ENCODE results near the gene GNA15.
"Not testable (repeated sequence)": the region's sequence is repeated elsewhere in the genome, so short reads cannot be mapped to it uniquely, and the experiment has no call there.

GNA15 gene

DNA sequence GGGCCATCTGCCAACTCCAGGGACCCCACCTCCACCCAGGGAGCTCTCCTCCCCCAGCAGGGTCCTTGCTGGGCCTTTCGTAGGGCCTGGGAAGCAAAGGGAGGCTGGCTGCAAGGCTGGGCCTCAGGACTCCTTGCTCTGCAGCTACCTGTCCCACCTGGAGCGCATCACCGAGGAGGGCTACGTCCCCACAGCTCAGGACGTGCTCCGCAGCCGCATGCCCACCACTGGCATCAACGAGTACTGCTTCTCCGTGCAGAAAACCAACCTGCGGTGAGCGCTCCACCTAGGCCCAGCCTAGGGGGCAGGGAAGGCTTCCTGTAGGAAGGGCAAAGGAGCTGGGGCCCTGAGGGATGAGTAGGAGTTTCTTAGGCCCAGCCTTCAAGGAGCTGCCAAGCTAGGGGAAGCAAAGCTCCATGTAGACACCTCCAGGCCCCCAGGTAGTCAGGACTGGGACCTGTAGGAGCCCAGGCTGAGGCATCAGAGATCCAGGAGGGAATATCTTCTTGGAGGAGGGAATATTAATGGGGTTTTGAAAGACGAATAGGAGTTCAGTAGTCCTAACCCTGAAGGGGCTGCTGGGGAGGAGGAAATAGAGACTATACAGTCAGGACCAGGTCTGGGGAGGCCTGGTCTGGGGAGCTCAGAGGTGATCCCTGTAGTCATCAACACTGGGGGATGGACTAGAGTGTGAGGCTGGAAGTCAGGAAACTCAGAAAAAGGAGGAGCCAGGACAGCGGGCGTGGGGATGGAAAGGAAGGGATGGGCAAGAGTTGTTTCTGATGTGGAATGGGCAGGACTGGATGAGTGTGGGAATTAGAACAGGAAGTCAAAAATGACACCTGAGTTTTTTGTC lies 16.0 kb downstream of the GNA15 start:
- no peak for DNase-seq

GRCh38 chr19:3152419-3152780 lies 16.6 kb downstream of the GNA15 start:
- DNase-seq = no peak

- DNase-seq = no peak
These were observed 17.7 kb downstream of the GNA15 start for GRCh38 chr19:3153286-3154230.

DNA sequence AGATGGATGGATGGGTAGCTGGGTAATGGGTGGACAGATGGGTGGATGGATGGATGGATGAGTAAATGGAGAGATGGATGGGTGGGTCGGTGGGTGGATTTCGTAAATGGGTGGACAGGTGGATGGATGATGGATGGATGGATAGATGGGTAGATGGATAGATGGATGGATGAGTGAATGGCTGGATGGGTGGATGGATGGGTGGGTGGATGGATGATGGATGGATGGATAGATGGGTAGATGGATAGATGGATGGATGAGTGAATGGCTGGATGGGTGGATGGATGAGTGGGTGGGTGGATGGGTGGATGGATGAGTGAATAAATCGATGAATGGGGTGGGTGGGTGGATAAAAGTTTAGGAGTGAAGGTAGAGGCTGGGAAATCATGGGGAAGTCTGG lies 18.6 kb downstream of the GNA15 start:
- not testable (repeated sequence) for DNase-seq

DNA sequence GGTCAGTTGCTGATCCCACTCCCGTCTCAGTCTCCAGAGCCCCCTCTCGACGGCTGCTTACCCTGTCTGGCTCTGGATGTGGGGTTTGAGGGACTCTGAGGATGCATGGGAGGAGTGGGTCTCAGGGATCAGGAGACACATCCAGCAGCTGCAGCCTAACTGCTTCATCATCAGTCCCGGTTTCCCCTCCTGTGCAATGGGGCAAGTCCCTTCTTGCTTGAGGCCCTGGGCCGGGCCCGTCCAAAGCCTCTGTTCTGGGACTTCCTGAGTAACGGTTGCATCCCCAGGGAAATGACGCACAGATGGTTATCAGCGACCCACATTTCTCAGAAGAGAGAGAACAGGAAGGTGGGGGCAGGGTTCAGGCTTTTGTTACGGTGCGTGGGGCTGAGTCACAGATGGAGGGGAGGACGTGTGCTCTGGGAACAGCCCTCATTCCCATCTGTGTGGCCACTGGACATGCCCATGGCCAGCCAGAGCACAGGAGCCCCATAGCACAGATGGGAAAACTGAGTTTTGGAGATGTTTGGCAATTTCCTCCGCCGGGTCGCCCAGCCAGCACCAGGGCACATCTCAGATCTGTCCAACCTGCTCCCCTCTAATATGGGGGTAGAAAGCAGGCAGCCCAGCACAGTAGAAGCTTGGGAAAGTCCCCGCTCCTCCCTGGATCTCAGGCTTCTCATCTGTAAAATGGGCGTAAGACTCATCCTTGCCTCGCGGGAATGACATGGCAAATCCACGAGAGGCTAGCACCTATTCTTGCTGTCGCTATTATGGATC lies 19.3 kb downstream of the GNA15 start:
- DNase-seq = peak; percentile 79

- DNase-seq = no peak
These were observed 21.4 kb downstream of the GNA15 start for GRCh38 chr19:3157096-3157845.

DNA sequence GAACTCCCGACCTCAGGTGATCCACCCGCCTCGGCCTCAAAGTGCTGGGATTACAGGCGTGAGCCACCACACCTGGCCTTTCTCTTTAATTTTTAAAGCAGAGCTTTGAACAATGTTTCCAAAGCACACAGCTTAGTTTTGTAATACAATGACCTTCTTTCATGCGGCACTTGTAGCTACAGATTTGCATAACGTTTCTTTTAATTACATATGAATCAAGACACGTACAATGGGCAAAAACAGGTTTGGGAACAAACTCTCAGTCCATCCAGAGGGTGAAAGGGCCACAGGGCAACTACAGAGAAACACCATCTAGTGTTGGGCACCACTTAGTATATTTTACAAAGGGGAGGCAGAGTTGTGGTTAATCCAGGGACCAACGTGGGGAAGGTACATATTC lies 23.7 kb downstream of the GNA15 start:
- DNase-seq = no peak

DNA sequence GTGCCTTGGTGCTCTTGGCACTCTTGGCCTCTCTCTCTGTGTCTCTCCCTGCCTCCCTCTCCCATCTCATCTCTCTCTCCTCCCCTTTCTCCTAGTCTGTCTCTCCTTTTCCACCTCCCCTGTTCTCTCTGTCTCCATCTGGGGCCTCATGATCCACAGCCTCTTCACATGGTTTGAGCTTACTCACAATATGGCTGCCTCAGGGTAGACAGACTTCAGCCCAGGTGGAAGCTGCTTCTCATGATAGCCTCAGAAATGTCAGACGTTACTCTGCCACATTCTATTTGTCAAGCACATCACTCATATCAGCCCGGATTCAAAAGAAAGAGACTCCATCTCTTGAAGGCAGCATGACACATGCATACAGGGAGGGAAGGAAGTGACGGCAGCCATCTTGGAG lies 24.4 kb downstream of the GNA15 start:
- no peak for DNase-seq

DNA sequence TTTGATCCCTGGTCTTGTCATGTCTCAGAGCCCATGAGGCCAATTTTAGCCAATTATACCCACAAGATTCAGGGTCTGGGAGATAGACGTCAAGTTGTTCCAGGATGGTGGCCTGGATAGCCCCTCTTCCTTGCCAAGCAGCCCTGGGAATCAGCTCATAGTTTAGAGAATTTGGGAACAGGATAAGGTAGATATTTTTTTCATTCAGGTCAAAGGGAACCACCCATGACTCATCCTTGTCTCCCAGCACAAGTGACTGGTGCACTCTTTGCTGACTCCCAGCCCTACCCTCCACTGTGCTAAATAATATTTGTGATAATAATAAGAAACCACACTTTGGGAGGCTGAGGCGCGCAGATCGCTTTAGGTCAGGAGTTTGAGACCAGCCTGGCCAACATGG lies 25.6 kb downstream of the GNA15 start:
- DNase-seq = no peak

GRCh38 chr19:3162418-3163229 lies 26.8 kb downstream of the GNA15 start:
- no peak for DNase-seq

DNA sequence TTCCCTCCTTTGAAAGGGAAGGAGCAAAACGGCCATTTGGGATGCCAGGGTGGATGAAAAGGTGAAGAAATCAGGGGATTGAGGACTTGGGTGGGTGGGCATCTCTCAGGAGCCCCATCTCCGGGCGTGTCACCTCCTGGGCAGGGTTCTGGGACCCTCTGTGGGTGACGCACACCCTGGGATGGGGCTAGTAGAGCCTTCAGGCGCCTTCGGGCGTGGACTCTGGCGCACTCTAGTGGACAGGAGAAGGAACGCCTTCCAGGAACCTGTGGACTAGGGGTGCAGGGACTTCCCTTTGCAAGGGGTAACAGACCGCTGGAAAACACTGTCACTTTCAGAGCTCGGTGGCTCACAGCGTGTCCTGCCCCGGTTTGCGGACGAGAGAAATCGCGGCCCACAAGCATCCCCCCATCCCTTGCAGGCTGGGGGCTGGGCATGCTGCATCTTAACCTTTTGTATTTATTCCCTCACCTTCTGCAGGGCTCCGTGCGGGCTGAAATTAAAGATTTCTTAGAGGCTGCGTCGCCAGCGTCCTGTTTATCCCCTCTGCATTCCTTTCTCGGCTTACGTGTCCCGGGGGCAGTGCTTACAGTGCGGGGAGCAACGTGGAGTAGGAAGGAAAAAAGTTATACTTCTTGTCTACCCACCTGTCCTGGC lies 27.5 kb downstream of the GNA15 start:
- DNase-seq = peak; percentile 73

DNA sequence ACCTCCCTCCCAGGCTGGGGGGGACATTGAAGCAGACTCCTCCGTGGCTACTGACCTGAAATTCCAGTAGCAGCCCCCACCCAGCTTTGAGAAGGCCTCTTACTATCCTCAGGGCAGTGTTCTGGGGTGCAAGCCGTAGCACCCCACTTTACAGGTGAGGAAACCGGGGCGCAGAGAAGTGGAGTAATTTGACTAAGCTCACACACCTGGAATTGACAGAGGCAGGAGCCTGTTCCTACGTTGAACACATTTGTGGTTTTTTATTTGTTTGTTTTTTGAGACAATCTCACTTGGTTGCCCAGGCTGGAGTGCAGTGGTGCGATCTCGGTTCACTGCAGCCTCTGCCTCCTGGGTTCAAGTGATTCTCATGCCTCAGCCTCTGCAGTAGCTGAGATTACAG lies 28.1 kb downstream of the GNA15 start:
- DNase-seq = no peak

DNA sequence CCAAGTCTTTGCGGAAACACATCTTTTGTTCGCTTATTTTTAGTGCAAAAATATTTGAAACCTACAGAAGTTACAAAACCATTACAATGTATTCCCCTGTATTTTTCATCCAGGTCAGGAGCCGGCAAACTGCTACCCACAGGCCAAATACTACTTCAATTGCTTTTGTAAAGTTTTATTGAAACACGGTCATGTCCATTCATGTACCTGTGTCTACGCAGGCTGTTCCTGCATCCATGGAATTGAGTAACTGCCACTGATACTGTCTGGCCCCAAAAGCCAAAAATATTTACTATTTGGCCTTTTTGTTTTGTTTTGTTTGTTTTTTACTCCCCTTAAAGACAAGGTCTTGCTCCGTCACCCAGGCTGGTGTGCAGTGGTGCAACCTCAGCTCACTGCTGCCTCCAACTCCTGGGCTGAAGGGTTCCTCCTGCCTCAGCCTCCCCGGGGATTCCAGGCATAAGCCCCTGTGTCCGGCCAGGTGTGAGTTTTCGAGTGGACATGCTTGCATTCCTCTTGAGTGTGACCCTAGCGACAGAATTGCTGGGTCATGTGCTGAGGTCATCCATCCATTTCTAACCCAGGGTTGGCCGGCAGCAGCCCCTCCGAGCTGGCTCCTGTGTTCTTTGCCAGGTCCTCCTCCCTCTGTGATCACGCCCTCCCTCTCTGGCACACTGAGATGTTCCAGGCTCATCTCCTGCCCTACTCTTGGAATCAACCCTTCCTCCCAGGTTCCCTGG lies 31.9 kb downstream of the GNA15 start:
- DNase-seq = no peak

GRCh38 chr19:3171894-3172672 lies 36.2 kb downstream of the GNA15 start:
- DNase-seq = no peak

DNA sequence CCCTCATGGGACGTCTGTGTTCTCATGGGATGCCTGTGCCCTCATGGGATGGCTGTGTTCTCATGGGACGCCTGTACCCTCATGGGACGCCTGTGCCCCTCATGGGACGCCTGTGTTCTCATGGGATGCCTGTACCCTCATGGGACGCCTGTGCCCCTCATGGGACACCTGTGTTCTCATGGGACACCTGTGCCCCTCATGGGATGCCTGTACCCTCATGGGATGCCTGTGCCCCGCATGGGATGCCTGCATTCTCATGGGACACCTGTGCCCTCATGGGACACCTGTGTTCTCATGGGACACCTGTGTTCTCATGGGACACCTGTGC lies 36.8 kb downstream of the GNA15 start:
- not testable (repeated sequence) for DNase-seq

- no peak for DNase-seq
These were observed 40.2 kb downstream of the GNA15 start for GRCh38 chr19:3175781-3176714.

DNA sequence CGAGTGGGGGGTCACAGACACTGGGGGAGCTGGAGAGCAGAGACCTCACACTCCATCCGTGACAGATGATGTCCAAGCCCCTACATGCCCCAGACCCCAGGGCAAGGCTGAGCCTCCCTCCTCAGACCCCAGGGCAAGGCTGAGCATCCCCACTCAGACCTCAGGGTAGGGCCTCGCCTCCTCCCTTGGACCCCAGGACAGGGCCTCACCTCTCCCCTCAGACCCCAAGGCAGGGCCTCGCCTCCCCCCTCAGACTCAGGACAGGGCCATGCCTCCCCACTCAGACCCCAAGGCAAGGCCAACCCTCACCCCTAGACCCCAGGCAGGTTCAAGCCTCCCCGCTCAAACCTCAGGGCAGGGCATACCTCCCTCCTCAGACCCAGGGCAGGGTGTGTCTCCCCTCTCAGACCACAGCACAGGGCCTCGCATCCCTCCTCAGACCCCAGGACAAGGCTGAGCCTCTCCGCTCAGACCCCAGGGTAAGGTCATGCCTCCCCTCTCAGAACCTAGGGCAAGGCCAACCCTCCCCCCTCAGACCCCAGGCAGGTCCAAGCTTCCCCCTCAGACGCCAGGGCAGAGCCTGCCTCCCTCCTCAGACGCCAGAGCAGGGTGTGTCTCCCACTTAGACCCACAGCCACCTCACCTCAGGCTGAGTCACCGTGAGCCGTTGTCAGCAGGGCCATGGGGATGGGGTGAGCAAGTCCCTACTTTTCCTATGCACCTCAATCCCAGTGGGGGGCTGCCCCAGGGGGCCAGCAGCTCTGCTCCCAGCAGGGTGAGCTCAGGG lies 41.1 kb downstream of the GNA15 start:
- DNase-seq = peak; percentile 79
